HCT116 (cell line): ENCODE data around the gene IGSF23. TPM values are rescaled to one million over a fixed set of nuclear protein-coding genes. Genes with fewer than 3 reads are reported as not detected.

Experiments
- ATAC-seq: fragments of 200-7000 bp; cut with Tn5 transposase; 2 replicates; pipeline ENCODE4 v1.9.1; 2020; ENCODE audit warnings: mild to moderate bottlenecking, moderate library complexity
- BruUV-seq: library from RNA; stranded (reverse); fragments of 400-500 nt; replicated peaks from 2 replicates; lab custom pipeline; 2021; lab: Mats Ljungman, UMichigan
- CTCF ChIA-PET: fragments of 300-600 bp; sonication (Branson Sonifier 250); formaldehyde crosslinking; loops from one replicate; lab custom pipeline; 2021; ENCODE audit warnings: antibody characterized with exemption; lab: Charles Lee
- POLR2A ChIA-PET: fragments of 300-600, 350-600 bp; sonication (Branson Sonifier 250); formaldehyde crosslinking; loops from one replicate; lab custom pipeline; 2021; ENCODE audit warnings: antibody characterized with exemption; lab: Charles Lee
- RAD21 ChIA-PET, 2 experiments: fragments of 300-600 bp; sonication (Branson Sonifier 250); formaldehyde crosslinking; loops; one replicate each; lab custom pipeline; 2023; ENCODE audit warnings: low total read pairs in 2 of 2; ENCODE audit not compliant: uncharacterized antibody in 2 of 2, unreplicated experiment in 2 of 2, low non-redundant PET in 1 of 2; lab: Charles Lee
- DNase-seq: peaks from one replicate; pipeline ENCODE4 v3.0.0-alpha.2; 2010; ENCODE audit warnings: low read depth, low spot score
- H2AFZ ChIP-seq: fragments of 200-600 bp; shearing (Covaris generic), sonication (generic); 2 replicates; pipeline ENCODE4 v1.6.1; 2017; ENCODE audit warnings: low read depth, mixed run types, mixed read lengths, antibody characterized with exemption, low read length; ENCODE audit not compliant: poor library complexity, severe bottlenecking
- H3K27ac ChIP-seq: 2 replicates; pipeline ENCODE4 v1.5.1; 2012; ENCODE audit warnings: low read depth, low read length
- H3K27me3 ChIP-seq: fragments of 200-600 bp; sonication (generic); 2 replicates; pipeline ENCODE4 v1.6.1; 2016; ENCODE audit warnings: mixed run types, low read length, mixed read lengths; ENCODE audit not compliant: insufficient read depth
- H3K36me3 ChIP-seq, 2 experiments: fragments of 200-500 bp in 1 of 2; fragments of 200-600 bp in 1 of 2; sonication (Bioruptor generic) in 1 of 2; sonication (generic) in 1 of 2; 2 replicates each; pipeline versions ENCODE4 v1.5.1 to v1.6.1; 2014 to 2016; ENCODE audit warnings: low read length in 2 of 2, inconsistent platforms in 1 of 2, mixed read lengths in 1 of 2, mixed run types in 1 of 2; ENCODE audit not compliant: insufficient read depth in 2 of 2, control insufficient read depth in 1 of 2
- H3K4me1 ChIP-seq, 2 experiments: fragments of 200-600 bp in 1 of 2; sonication (generic) in 1 of 2; 2 replicates each; pipeline versions ENCODE4 v1.5.1 to v1.6.1; 2012 to 2017; ENCODE audit warnings: low read length in 2 of 2, inconsistent platforms in 1 of 2, mild to moderate bottlenecking in 1 of 2, mixed read lengths in 1 of 2, mixed run types in 1 of 2, moderate library complexity in 1 of 2; ENCODE audit not compliant: insufficient read depth in 2 of 2, control insufficient read depth in 1 of 2
- H3K4me2 ChIP-seq: fragments of 200-600 bp; sonication (generic); 2 replicates; pipeline ENCODE4 v1.6.1; 2017; ENCODE audit warnings: mixed run types, low read length, mixed read lengths
- H3K4me3 ChIP-seq, 2 experiments: fragments of 200-600 bp in 1 of 2; sonication (generic) in 1 of 2; replicated peaks in 1 of 2; 2 replicates each; pipeline ENCODE4 v1.5.1; 2011 to 2016; ENCODE audit warnings: low read length in 2 of 2, control low read depth in 1 of 2, low read depth in 1 of 2, mild to moderate bottlenecking in 1 of 2, mixed read lengths in 1 of 2, mixed run types in 1 of 2
- H3K79me2 ChIP-seq: fragments of 200-600 bp; sonication (generic); 2 replicates; pipeline ENCODE4 v1.6.1; 2017; ENCODE audit warnings: mild to moderate bottlenecking, mixed run types, low read length, moderate library complexity, mixed read lengths; ENCODE audit not compliant: insufficient read depth
- H3K9ac ChIP-seq: fragments of 200-600 bp; sonication (generic); 2 replicates; pipeline ENCODE4 v1.6.1; 2016; ENCODE audit warnings: low read length, mixed read lengths
- H3K9me2 ChIP-seq: fragments of 200-600 bp; sonication (generic), shearing (Covaris generic); 2 replicates; pipeline ENCODE4 v1.6.1; 2017; ENCODE audit warnings: mixed run types, mild to moderate bottlenecking, moderate library complexity; ENCODE audit not compliant: insufficient read depth
- H3K9me3 ChIP-seq, 2 experiments: fragments of 200-500 bp in 1 of 2; fragments of 200-600 bp in 1 of 2; sonication (Bioruptor generic) in 1 of 2; sonication (generic) in 1 of 2; 2 replicates each; pipeline ENCODE4 v1.6.1; 2014 to 2017; ENCODE audit warnings: low read length in 2 of 2, mixed read lengths in 2 of 2, inconsistent platforms in 1 of 2, low read depth in 1 of 2, mild to moderate bottlenecking in 1 of 2, mixed run types in 1 of 2, moderate library complexity in 1 of 2; ENCODE audit not compliant: control insufficient read depth in 1 of 2, insufficient read depth in 1 of 2
- H4K20me1 ChIP-seq: fragments of 200-600 bp; sonication (generic), shearing (Covaris generic); 2 replicates; pipeline ENCODE4 v1.6.1; 2017; ENCODE audit warnings: mixed run types, mild to moderate bottlenecking, moderate library complexity; ENCODE audit not compliant: insufficient read depth
- ATF3 ChIP-seq: IDR thresholded peaks from 2 replicates; pipeline ENCODE4 v1.6.1; 2012
- CBX3 ChIP-seq: IDR thresholded peaks from 2 replicates; pipeline ENCODE4 v1.6.1; 2012; ENCODE audit warnings: low read depth
- EGR1 ChIP-seq: IDR thresholded peaks from 2 replicates; pipeline ENCODE4 v1.6.1; 2012; ENCODE audit warnings: low read depth
- EZH2phosphoT487 ChIP-seq: fragments of 200-600 bp; IDR thresholded peaks from 2 replicates; pipeline ENCODE4 v1.6.1; 2018; ENCODE audit warnings: antibody characterized with exemption, borderline replicate concordance
- FOSL1 ChIP-seq: IDR thresholded peaks from 2 replicates; pipeline ENCODE4 v1.6.1; 2012; ENCODE audit warnings: low read depth
- JUND ChIP-seq: IDR thresholded peaks from 2 replicates; pipeline ENCODE4 v1.6.1; 2012
- MAX ChIP-seq: IDR thresholded peaks from 2 replicates; pipeline ENCODE4 v1.6.1; 2012
- SIN3A ChIP-seq: IDR thresholded peaks from 2 replicates; pipeline ENCODE4 v1.6.1; 2012; ENCODE audit warnings: low read depth
- SP1 ChIP-seq: IDR thresholded peaks from 2 replicates; pipeline ENCODE4 v1.6.1; 2012; ENCODE audit warnings: low read depth
- SRF ChIP-seq: IDR thresholded peaks from 2 replicates; pipeline ENCODE4 v1.6.1; 2012; ENCODE audit warnings: low read depth
- TCF7L2 ChIP-seq: IDR thresholded peaks from 2 replicates; pipeline ENCODE4 v1.7.0; 2011; ENCODE audit warnings: borderline replicate concordance, inconsistent platforms; ENCODE audit not compliant: insufficient read depth, insufficient read length; ENCODE audit errors: extremely low read depth
- YY1 ChIP-seq: IDR thresholded peaks from 2 replicates; pipeline ENCODE4 v1.6.1; 2011; ENCODE audit warnings: low read length, low read depth, moderate library complexity, mild to moderate bottlenecking; ENCODE audit not compliant: insufficient replicate concordance; ENCODE audit errors: extremely low read depth
- ZBTB33 ChIP-seq: IDR thresholded peaks from 2 replicates; pipeline ENCODE4 v1.6.1; 2011; ENCODE audit warnings: mild to moderate bottlenecking, low read length, moderate library complexity; ENCODE audit not compliant: insufficient replicate concordance; ENCODE audit errors: extremely low read depth
- ZFX ChIP-seq: fragments of 450-650 bp; IDR thresholded peaks from 2 replicates; pipeline ENCODE4 v1.6.1; 2017
- intact Hi-C: fragments of 100-400 bp; cut with micrococcal nuclease; formaldehyde crosslinking; loops from 2 replicates; pipeline ENCODE4 v1.10.0; 2022
- total RNA-seq: library from RNA; stranded (reverse); gene quantifications from one replicate; pipeline ENCODE4 v1.2.1, GENCODE V29; 2021; ENCODE audit not compliant: unreplicated experiment

The IGSF23 gene
- total RNA-seq, 1 experiment from 2014 or later: not detected

GRCh38 chr19:44608391-44608821 is 5.0 kb upstream of the IGSF23 start:
- DNase-seq (no peak), ATAC-seq (no peak)
- Histone ChIP-seq H3K9ac (no peak overlapping the region), H4K20me1 (no peaks in the 10 kb centered on the region), H3K79me2 (no peaks in the 10 kb centered on the region), H3K4me3 (no peak overlapping the region), H3K27me3 (no peaks in the 10 kb centered on the region), H3K9me3 (no peaks in the 10 kb centered on the region), H3K9me2 (no peaks in the 10 kb centered on the region), H2AFZ (no peak overlapping the region), H3K4me1 (peaks cover 0 to 5% of the 10 kb centered on the region in 2 experiments; a peak in 1 of 4 replicates), H3K4me2 (no peak overlapping the region), H3K36me3 (no peaks in the 10 kb centered on the region), H3K27ac (no peak overlapping the region)
- intact Hi-C loops: no loop called here
- TF ChIP-seq SP1: no peak
- no peak for TF ChIP-seq ZBTB33
- no peak for TF ChIP-seq ATF3
- no peak for TF ChIP-seq JUND
- no peak for TF ChIP-seq SIN3A
- no peak for TF ChIP-seq ZFX
- TF ChIP-seq YY1: no peak
- TF ChIP-seq MAX: no peak
- BruUV-seq: no TSS peak
- RAD21 ChIA-PET: no interaction called here
- CTCF ChIA-PET: no interaction called here
- POLR2A ChIA-PET: no interaction called here

GRCh38 chr19:44609219-44609618 is 4.1 kb upstream of the IGSF23 start:
- no peak overlapping the region for H3K4me2 ChIP-seq
- H3K4me3 ChIP-seq: no peak overlapping the region
- H3K9me2 ChIP-seq: no peaks in the 10 kb centered on the region
- H3K27ac ChIP-seq: no peak overlapping the region
- no peaks in the 10 kb centered on the region for H3K9me3 ChIP-seq
- intact Hi-C loops: no loop called here
- ATAC-seq: no peak
- TF ChIP-seq EGR1 (no peak), ATF3 (no peak), CBX3 (no peak), MAX (no peak), SP1 (no peak), FOSL1 (no peak), YY1 (no peak), TCF7L2 (no peak), SRF (no peak), ZBTB33 (no peak), EZH2phosphoT487 (no peak)
- TF ChIP-seq, all 23 proteins: peak for 0
- POLR2A ChIA-PET: no interaction called here
- Histone ChIP-seq H3K4me1 (peaks cover 0 to 5% of the 10 kb centered on the region in 2 experiments; a peak in 1 of 4 replicates), H3K27me3 (no peaks in the 10 kb centered on the region), H3K79me2 (no peaks in the 10 kb centered on the region), H3K36me3 (no peaks in the 10 kb centered on the region), H3K9ac (no peak overlapping the region), H2AFZ (no peak overlapping the region), H4K20me1 (no peaks in the 10 kb centered on the region)
- BruUV-seq: no TSS peak
- CTCF ChIA-PET: no interaction called here
- no peak for DNase-seq
- RAD21 ChIA-PET: no interaction called here
